GM23248 (cell line): ENCODE results near the gene ADGRV1.

Source experiments
- EZH2 ChIP-seq: fragments of 200-600 bp; sonication (generic); IDR thresholded peaks from 2 replicates; pipeline ENCODE4 v1.6.1; 2018; ENCODE audit warnings: antibody characterized with exemption, mild to moderate bottlenecking; ENCODE audit not compliant: insufficient read depth, poor library complexity, severe bottlenecking
- EZH2phosphoT487 ChIP-seq: fragments of 200-600 bp; sonication (generic); IDR thresholded peaks from 2 replicates; pipeline ENCODE4 v1.6.1; 2018; ENCODE audit warnings: antibody characterized with exemption, moderate library complexity, mild to moderate bottlenecking, low read depth; ENCODE audit not compliant: insufficient read depth

DNA sequence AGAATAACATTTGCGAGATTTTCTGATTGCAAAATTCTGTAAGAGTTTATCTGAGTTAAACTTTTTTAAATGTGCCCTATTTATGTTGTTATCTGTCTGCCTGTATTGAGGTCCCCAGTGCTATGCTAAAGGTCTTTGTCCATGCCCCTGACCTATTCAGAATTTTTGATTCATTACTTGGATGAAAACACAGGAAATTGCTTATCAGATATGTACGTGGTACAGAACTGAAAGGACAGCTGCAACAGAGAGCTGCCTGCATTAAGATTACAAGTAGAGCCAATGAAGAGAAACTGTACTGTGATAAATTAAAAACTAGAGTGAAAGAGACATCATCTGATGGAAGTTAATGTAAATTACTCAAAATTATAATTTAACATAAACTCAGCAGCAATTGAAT lies 408.8 kb downstream of the ADGRV1 start:
- TF ChIP-seq EZH2phosphoT487, result no peak
- no peak for TF ChIP-seq EZH2
